ENCODE data around the gene FOXC1. TPM values are rescaled to one million over a fixed set of nuclear protein-coding genes. Genes with fewer than 3 reads are reported as not detected.

The FOXC1 gene
- total RNA-seq, 1 experiment from 2014 or later, result 40.7 TPM

GRCh38 chr6:1657116-1657770 lies 47.5 kb downstream of the FOXC1 start (continued):
- no peak for TF ChIP-seq ZBTB33 (IDR thresholded peaks at IDR 0.05; ENCODE audit: extremely low read depth, insufficient replicate concordance, low read length)
- TF ChIP-seq SIN3A (IDR thresholded peaks at IDR 0.05; ENCODE audit: low read depth), result no peak
- TF ChIP-seq CEBPB (IDR thresholded peaks at IDR 0.05; ENCODE audit: low read depth), result no peak
- TF ChIP-seq EZH2 (IDR thresholded peaks at IDR 0.05), result no peak
- TF ChIP-seq EGR1 (IDR thresholded peaks at IDR 0.05; ENCODE audit: low read depth), result no peak
- TF ChIP-seq SRF (IDR thresholded peaks at IDR 0.05; ENCODE audit: low read depth), result no peak
- TF ChIP-seq EZH2phosphoT487 (IDR thresholded peaks at IDR 0.05; ENCODE audit: borderline replicate concordance), result no peak
- TF ChIP-seq ELF1 (IDR thresholded peaks at IDR 0.05; ENCODE audit: borderline replicate concordance, low read depth), result no peak

GRCh38 chr6:1657771-1658165 lies 48.1 kb downstream of the FOXC1 start:
- BruUV-seq (replicated peaks), result no TSS peak
- RAD21 ChIA-PET (ENCODE audit: low non-redundant PET in 1 of 2, low total read pairs in 2 of 2, uncharacterized antibody in 2 of 2, unreplicated experiment in 2 of 2), result no interaction called here
- Histone ChIP-seq H3K4me3 (replicated peaks in 1 of 2; ENCODE audit: low read depth in 1 of 2, low read length in 2 of 2) (no peak overlapping the region), H3K9ac (ENCODE audit: low read length) (no peak overlapping the region), H3K9me3 (ENCODE audit: control insufficient read depth in 1 of 2, insufficient read depth in 1 of 2, low read depth in 1 of 2, low read length in 2 of 2) (no peaks in the 10 kb centered on the region), H2AFZ (ENCODE audit: low read depth, low read length, poor library complexity, severe bottlenecking) (no peak overlapping the region), H3K27ac (ENCODE audit: low read depth, low read length) (no peak overlapping the region), H3K4me1 (ENCODE audit: control insufficient read depth in 1 of 2, insufficient read depth in 2 of 2, low read length in 2 of 2) (no peaks in the 10 kb centered on the region), H3K9me2 (ENCODE audit: insufficient read depth) (no peaks in the 10 kb centered on the region), H3K27me3 (ENCODE audit: insufficient read depth, low read length) (no peaks in the 10 kb centered on the region), H3K4me2 (ENCODE audit: low read length) (no peak overlapping the region), H4K20me1 (ENCODE audit: insufficient read depth) (no peaks in the 10 kb centered on the region), H3K36me3 (ENCODE audit: control insufficient read depth in 1 of 2, insufficient read depth in 2 of 2, low read length in 2 of 2) (no peaks in the 10 kb centered on the region), H3K79me2 (ENCODE audit: insufficient read depth, low read length) (no peaks in the 10 kb centered on the region)
- CTCF ChIA-PET, result no interaction called here
- DNase-seq (ENCODE audit: low read depth, low spot score), result no peak
- no peak for TF ChIP-seq ELF1 (IDR thresholded peaks at IDR 0.05; ENCODE audit: borderline replicate concordance, low read depth)
- TF ChIP-seq EZH2 (IDR thresholded peaks at IDR 0.05), result no peak
- TF ChIP-seq YY1 (IDR thresholded peaks at IDR 0.05; ENCODE audit: extremely low read depth, insufficient replicate concordance, low read depth, low read length), result no peak
- TF ChIP-seq MAX (IDR thresholded peaks at IDR 0.05), result no peak
- no peak for TF ChIP-seq RAD21 (IDR thresholded peaks at IDR 0.05; ENCODE audit: low read depth)
- TF ChIP-seq ZFX (IDR thresholded peaks at IDR 0.05), result no peak
- no peak for TF ChIP-seq ZBTB33 (IDR thresholded peaks at IDR 0.05; ENCODE audit: extremely low read depth, insufficient replicate concordance, low read length)
- TF ChIP-seq TCF7L2 (IDR thresholded peaks at IDR 0.05; ENCODE audit: borderline replicate concordance, extremely low read depth, insufficient read depth, insufficient read length), result no peak
- TF ChIP-seq SP1 (IDR thresholded peaks at IDR 0.05; ENCODE audit: low read depth), result no peak
- no peak for TF ChIP-seq CEBPB (IDR thresholded peaks at IDR 0.05; ENCODE audit: low read depth)
- intact Hi-C loops (cut with micrococcal nuclease), result no loop called here
- no peak for ATAC-seq
- POLR2A ChIA-PET, result no interaction called here

All from HCT116 (cell line).